Fibroblast of lung (primary cell): Measurements from ENCODE around the gene KCNJ6. TPM values are rescaled to one million over a fixed set of nuclear protein-coding genes. Genes with fewer than 3 reads are reported as not detected.

Source experiments
- DNase-seq, 2 donors: peaks; one replicate each; pipeline versions ENCODE4 v3.0.0 to v3.0.0-alpha.2; 2010; ENCODE audit warnings: low read depth in 2 of 2
- H2AFZ ChIP-seq: 2 replicates; pipeline ENCODE4 v1.5.1; 2012; ENCODE audit warnings: low read length, control low read depth, inconsistent platforms
- H3K27ac ChIP-seq: 2 replicates; pipeline ENCODE4 v1.5.1; 2011; ENCODE audit warnings: low read length, control low read depth; ENCODE audit not compliant: insufficient read depth
- H3K27me3 ChIP-seq: 2 replicates; pipeline ENCODE4 v1.5.1; 2011; ENCODE audit warnings: mild to moderate bottlenecking, low read length; ENCODE audit not compliant: control insufficient read depth, insufficient read depth
- H3K36me3 ChIP-seq: 2 replicates; pipeline ENCODE4 v1.5.1; 2011; ENCODE audit warnings: low read length; ENCODE audit not compliant: control insufficient read depth, insufficient read depth
- H3K4me1 ChIP-seq: 2 replicates; pipeline ENCODE4 v1.5.1; 2011; ENCODE audit warnings: low read length; ENCODE audit not compliant: control insufficient read depth, insufficient read depth; ENCODE audit errors: extremely low read depth
- H3K4me2 ChIP-seq: 2 replicates; pipeline ENCODE4 v1.5.1; 2011; ENCODE audit warnings: low read length, control low read depth; ENCODE audit not compliant: insufficient read depth; ENCODE audit errors: extremely low read depth
- H3K4me3 ChIP-seq, 4 experiments: fragments of 200-600 bp in 1 of 4; sonication (generic) in 1 of 4; replicated peaks in 1 of 4; 2 replicates each; pipeline ENCODE4 v1.5.1; 2011 to 2016; ENCODE audit warnings: low read length in 4 of 4, low read depth in 3 of 4, mild to moderate bottlenecking in 3 of 4, control low read depth in 2 of 4, inconsistent platforms in 1 of 4, mixed read lengths in 1 of 4; ENCODE audit not compliant: insufficient read depth in 1 of 4; ENCODE audit errors: control extremely low read depth in 1 of 4
- H3K79me2 ChIP-seq: 2 replicates; pipeline ENCODE4 v1.5.1; 2012; ENCODE audit warnings: mild to moderate bottlenecking, low read length, inconsistent platforms; ENCODE audit not compliant: control insufficient read depth, insufficient read depth
- H3K9ac ChIP-seq: 2 replicates; pipeline ENCODE4 v1.5.1; 2011; ENCODE audit warnings: mild to moderate bottlenecking, low read length, control low read depth; ENCODE audit not compliant: insufficient read depth
- H3K9me3 ChIP-seq: 2 replicates; pipeline ENCODE4 v1.5.1; 2012; ENCODE audit warnings: low read depth, low read length; ENCODE audit not compliant: control insufficient read depth, insufficient read depth
- H4K20me1 ChIP-seq: 2 replicates; pipeline ENCODE4 v1.5.1; 2011; ENCODE audit warnings: low read length; ENCODE audit not compliant: control insufficient read depth, insufficient read depth; ENCODE audit errors: extremely low read depth
- CTCF ChIP-seq, 2 donors: IDR thresholded peaks in 1 of 2; conservative IDR thresholded peaks in 1 of 2; 1 replicate in 1 of 2; 2 replicates in 1 of 2; pipeline ENCODE4 v1.5.1; 2011 to 2012; ENCODE audit warnings: low read length in 2 of 2, control low read depth in 1 of 2, inconsistent platforms in 1 of 2, low read depth in 1 of 2, mild to moderate bottlenecking in 1 of 2
- EZH2 ChIP-seq: IDR thresholded peaks from 2 replicates; pipeline ENCODE4 v1.5.1; 2012; ENCODE audit warnings: low read length, control low read depth, mild to moderate bottlenecking; ENCODE audit errors: missing control alignments
- polyA plus RNA-seq, 2 donors: library from polyadenylated mRNA; depleted of rRNA in 1 of 2; stranded (reverse) in 1 of 2; unstranded in 1 of 2; fragments of >200 nt; gene quantifications; 2 replicates each; pipeline ENCODE4 v1.2.1, GENCODE V29; 2011 to 2012; ENCODE audit warnings: missing spikeins in 1 of 2
- total RNA-seq: library from RNA; depleted of rRNA; stranded (reverse); fragments of >200 nt; gene quantifications from 2 replicates; pipeline ENCODE4 v1.2.1, GENCODE V29; 2014

KCNJ6 gene
- total and polyA plus RNA-seq, 2 donors (not counting 1 experiment from before 2014, with no cell fraction given): under 0.01 to 7.6 TPM

GRCh38 chr21:37828556-37828955 is 87.7 kb downstream of the KCNJ6 start:
- no peak for DNase-seq
- Histone ChIP-seq H3K4me3 (no peak overlapping the region), H3K27me3 (no peaks in the 10 kb centered on the region), H3K79me2 (no peaks in the 10 kb centered on the region), H4K20me1 (no peaks in the 10 kb centered on the region), H3K9ac (no peak overlapping the region), H3K27ac (no peak overlapping the region), H3K36me3 (no peaks in the 10 kb centered on the region), H3K9me3 (no peaks in the 10 kb centered on the region), H3K4me2 (no peak overlapping the region), H2AFZ (no peak overlapping the region), H3K4me1 (peaks cover 4% of the 10 kb centered on the region)
- TF ChIP-seq EZH2 (no peak), CTCF (conservative IDR thresholded peaks at IDR 0.05 in 1 of 2, IDR thresholded peaks at IDR 0.05 in 1 of 2; ENCODE audit: low read depth in 1 of 2, low read length in 2 of 2) (no peak)

GRCh38 chr21:37827913-37828312 is 88.3 kb downstream of the KCNJ6 start:
- Histone ChIP-seq H3K4me3 (no peak overlapping the region), H3K36me3 (no peaks in the 10 kb centered on the region), H3K4me1 (peaks cover 4% of the 10 kb centered on the region), H3K27me3 (no peaks in the 10 kb centered on the region), H4K20me1 (no peaks in the 10 kb centered on the region), H3K9me3 (no peaks in the 10 kb centered on the region), H3K9ac (no peak overlapping the region), H3K79me2 (no peaks in the 10 kb centered on the region), H2AFZ (no peak overlapping the region), H3K27ac (no peak overlapping the region), H3K4me2 (no peak overlapping the region)
- no peak for TF ChIP-seq EZH2
- no peak for TF ChIP-seq CTCF (conservative IDR thresholded peaks at IDR 0.05 in 1 of 2, IDR thresholded peaks at IDR 0.05 in 1 of 2; ENCODE audit: low read depth in 1 of 2, low read length in 2 of 2)
- no peak for DNase-seq

- no peak for DNase-seq
- Histone ChIP-seq H3K79me2 (no peaks in the 10 kb centered on the region), H3K9ac (no peak overlapping the region), H3K27ac (no peak overlapping the region), H3K4me3 (no peak overlapping the region), H2AFZ (no peak overlapping the region), H3K9me3 (no peaks in the 10 kb centered on the region), H4K20me1 (no peaks in the 10 kb centered on the region), H3K4me2 (no peak overlapping the region), H3K4me1 (peaks cover 8% of the 10 kb centered on the region), H3K27me3 (no peaks in the 10 kb centered on the region), H3K36me3 (no peaks in the 10 kb centered on the region)
- TF ChIP-seq EZH2 (no peak), CTCF (conservative IDR thresholded peaks at IDR 0.05 in 1 of 2, IDR thresholded peaks at IDR 0.05 in 1 of 2; ENCODE audit: low read depth in 1 of 2, low read length in 2 of 2) (no peak)
Observed at GRCh38 chr21:37821786-37822450, 94.3 kb downstream of the KCNJ6 start.
